ENCODE measurements around the gene RFPL3. TPM values are rescaled to one million over a fixed set of nuclear protein-coding genes. Genes with fewer than 3 reads are reported as not detected.

RFPL3 gene
- polyA plus RNA-seq, 1 donor from 2014 or later: not detected

GRCh38 chr22:32329202-32329645, 28.4 kb upstream of the RFPL3 start:
- Histone ChIP-seq H3F3A (ENCODE audit: insufficient read depth, low read length, poor library complexity, severe bottlenecking) (no peaks in the 10 kb centered on the region), H3K9ac (ENCODE audit: low read length) (no peak overlapping the region), H3K27ac (ENCODE audit: low read length) (no peak overlapping the region), H3K36me3 (ENCODE audit: insufficient read depth, low read length) (no peaks in the 10 kb centered on the region), H3K9me2 (ENCODE audit: insufficient read depth, low read length) (no peaks in the 10 kb centered on the region), H3K4me2 (ENCODE audit: low read length) (no peak overlapping the region), H3K9me3 (ENCODE audit: low read length) (no peaks in the 10 kb centered on the region), H3K4me3 (ENCODE audit: low read length) (no peak overlapping the region), H3K79me2 (replicated peaks; ENCODE audit: insufficient read depth, low read length) (no peaks in the 10 kb centered on the region), H3K27me3 (ENCODE audit: insufficient read depth, low read depth, low read length) (no peaks in the 10 kb centered on the region), H2AFZ (ENCODE audit: low read depth, low read length) (no peak overlapping the region), H4K20me1 (ENCODE audit: insufficient read depth) (no peaks in the 10 kb centered on the region)
- no peak for TF ChIP-seq POLR2AphosphoS5 (IDR thresholded peaks at IDR 0.05)
- TF ChIP-seq TAF1 (IDR thresholded peaks at IDR 0.05; ENCODE audit: low read depth): no peak
- TF ChIP-seq, protein P1, sequence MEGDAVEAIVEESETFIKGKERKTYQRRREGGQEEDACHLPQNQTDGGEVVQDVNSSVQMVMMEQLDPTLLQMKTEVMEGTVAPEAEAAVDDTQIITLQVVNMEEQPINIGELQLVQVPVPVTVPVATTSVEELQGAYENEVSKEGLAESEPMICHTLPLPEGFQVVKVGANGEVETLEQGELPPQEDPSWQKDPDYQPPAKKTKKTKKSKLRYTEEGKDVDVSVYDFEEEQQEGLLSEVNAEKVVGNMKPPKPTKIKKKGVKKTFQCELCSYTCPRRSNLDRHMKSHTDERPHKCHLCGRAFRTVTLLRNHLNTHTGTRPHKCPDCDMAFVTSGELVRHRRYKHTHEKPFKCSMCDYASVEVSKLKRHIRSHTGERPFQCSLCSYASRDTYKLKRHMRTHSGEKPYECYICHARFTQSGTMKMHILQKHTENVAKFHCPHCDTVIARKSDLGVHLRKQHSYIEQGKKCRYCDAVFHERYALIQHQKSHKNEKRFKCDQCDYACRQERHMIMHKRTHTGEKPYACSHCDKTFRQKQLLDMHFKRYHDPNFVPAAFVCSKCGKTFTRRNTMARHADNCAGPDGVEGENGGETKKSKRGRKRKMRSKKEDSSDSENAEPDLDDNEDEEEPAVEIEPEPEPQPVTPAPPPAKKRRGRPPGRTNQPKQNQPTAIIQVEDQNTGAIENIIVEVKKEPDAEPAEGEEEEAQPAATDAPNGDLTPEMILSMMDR (IDR thresholded peaks at IDR 0.05; ENCODE audit: poor library complexity, severe bottlenecking): no peak
- TF ChIP-seq RAD21 (conservative IDR thresholded peaks at IDR 0.05): no peak
- no peak for TF ChIP-seq MXI1 (conservative IDR thresholded peaks at IDR 0.05; ENCODE audit: poor library complexity, severe bottlenecking)
- TF ChIP-seq EP300 (conservative IDR thresholded peaks at IDR 0.05; ENCODE audit: poor library complexity, severe bottlenecking): no peak
- no peak for TF ChIP-seq REST (IDR thresholded peaks at IDR 0.05; ENCODE audit: borderline replicate concordance)
- no peak for TF ChIP-seq EZH2 (IDR thresholded peaks at IDR 0.05; ENCODE audit: borderline replicate concordance, insufficient read depth, low read length, poor library complexity, severe bottlenecking)
- no peak for TF ChIP-seq SMC3 (conservative IDR thresholded peaks at IDR 0.05; ENCODE audit: poor library complexity)

GRCh38 chr22:32331236-32331917, 26.3 kb upstream of the RFPL3 start:
- TF ChIP-seq RAD21 (conservative IDR thresholded peaks at IDR 0.05): no peak
- TF ChIP-seq REST (IDR thresholded peaks at IDR 0.05; ENCODE audit: borderline replicate concordance): no peak

More at GRCh38 chr22:32331236-32331917, 26.3 kb upstream of the RFPL3 start:
- Histone ChIP-seq H3K79me2 (replicated peaks; ENCODE audit: insufficient read depth, low read length) (no peaks in the 10 kb centered on the region), H3K27ac (ENCODE audit: low read length) (no peak overlapping the region), H3K36me3 (ENCODE audit: insufficient read depth, low read length) (no peaks in the 10 kb centered on the region), H4K20me1 (ENCODE audit: insufficient read depth) (no peaks in the 10 kb centered on the region), H3K27me3 (ENCODE audit: insufficient read depth, low read depth, low read length) (no peaks in the 10 kb centered on the region), H3K9me3 (ENCODE audit: low read length) (no peaks in the 10 kb centered on the region), H3K9me2 (ENCODE audit: insufficient read depth, low read length) (no peaks in the 10 kb centered on the region), H3K4me3 (ENCODE audit: low read length) (no peak overlapping the region), H2AFZ (ENCODE audit: low read depth, low read length) (no peak overlapping the region), H3K9ac (ENCODE audit: low read length) (no peak overlapping the region), H3K4me2 (ENCODE audit: low read length) (no peak overlapping the region), H3F3A (ENCODE audit: insufficient read depth, low read length, poor library complexity, severe bottlenecking) (no peaks in the 10 kb centered on the region)
